CD8-positive, alpha-beta memory T cell (primary cell): Measurements from ENCODE around the gene FNIP1. TPM values are rescaled to one million over a fixed set of nuclear protein-coding genes. Genes with fewer than 3 reads are reported as not detected.
A peak's percentile ranks its signal among the peaks of the same experiment; 100 is the strongest.
"Not testable (repeated sequence)": the region's sequence is repeated elsewhere in the genome, so short reads cannot be mapped to it uniquely, and the experiment has no call there.

Source experiments
- CTCF ChIA-PET: fragments of 350-600 bp; sonication (Branson Sonifier 250); formaldehyde crosslinking; loops from one replicate; lab custom pipeline; 2021; ENCODE audit warnings: antibody characterized with exemption; lab: Charles Lee
- POLR2A ChIA-PET: fragments of 350-600 bp; sonication (Branson Sonifier 250); formaldehyde crosslinking; loops from one replicate; lab custom pipeline; 2021; ENCODE audit warnings: antibody characterized with exemption; lab: Charles Lee
- DNase-seq, 5 donors: peaks; one replicate each; pipeline versions ENCODE4 v3.0.0 to v3.0.0-alpha.2; 2020 to 2022; ENCODE audit warnings: mixed read lengths in 1 of 5
- H3K27ac ChIP-seq: one replicate; pipeline ENCODE4 v1.7.0; 2013; ENCODE audit warnings: low read depth, mild to moderate bottlenecking, low read length, moderate library complexity
- H3K27me3 ChIP-seq: 2 replicates; pipeline ENCODE4 v1.7.0; 2013; ENCODE audit warnings: low read length, mild to moderate bottlenecking; ENCODE audit not compliant: insufficient read depth, poor library complexity, severe bottlenecking
- H3K36me3 ChIP-seq: 2 replicates; pipeline ENCODE4 v1.7.0; 2013; ENCODE audit warnings: mild to moderate bottlenecking, low read length, moderate library complexity; ENCODE audit not compliant: insufficient read depth
- H3K4me1 ChIP-seq: 2 replicates; pipeline ENCODE4 v1.7.0; 2013; ENCODE audit warnings: mild to moderate bottlenecking, low read length, moderate library complexity; ENCODE audit not compliant: insufficient read depth
- H3K4me3 ChIP-seq: 2 replicates; pipeline ENCODE4 v1.7.0; 2013; ENCODE audit warnings: mild to moderate bottlenecking, low read length
- H3K9me3 ChIP-seq: 2 replicates; pipeline ENCODE4 v1.7.0; 2013; ENCODE audit warnings: mild to moderate bottlenecking, low read length
- H3K27ac Mint-ChIP-seq, 8 donors: one replicate each; pipeline ENCODE4 v1.8.0; 2020 to 2021; ENCODE audit warnings: mixed read lengths in 8 of 8, mild to moderate bottlenecking in 6 of 8, inconsistent platforms in 3 of 8, moderate library complexity in 3 of 8
- H3K27me3 Mint-ChIP-seq, 2 donors: one replicate each; pipeline ENCODE4 v1.8.0; 2020 to 2021; ENCODE audit warnings: mixed read lengths in 2 of 2, mild to moderate bottlenecking in 1 of 2, moderate library complexity in 1 of 2
- H3K36me3 Mint-ChIP-seq, 3 donors: one replicate each; pipeline ENCODE4 v1.8.0; 2020 to 2021; ENCODE audit warnings: mixed read lengths in 3 of 3, inconsistent platforms in 1 of 3, mild to moderate bottlenecking in 1 of 3
- H3K4me1 Mint-ChIP-seq, 3 donors: one replicate each; pipeline ENCODE4 v1.8.0; 2020 to 2021; ENCODE audit warnings: mixed read lengths in 3 of 3, inconsistent platforms in 1 of 3, mild to moderate bottlenecking in 1 of 3
- H3K4me3 Mint-ChIP-seq, 7 donors: one replicate each; pipeline ENCODE4 v1.8.0; 2020 to 2021; ENCODE audit warnings: mixed read lengths in 7 of 7, mild to moderate bottlenecking in 6 of 7, moderate library complexity in 4 of 7, inconsistent platforms in 2 of 7
- H3K9me3 Mint-ChIP-seq, 5 donors: one replicate each; pipeline ENCODE4 v1.8.0; 2020 to 2022; ENCODE audit warnings: mixed read lengths in 5 of 5, mild to moderate bottlenecking in 3 of 5, moderate library complexity in 2 of 5, inconsistent platforms in 1 of 5
- polyA plus RNA-seq: library from polyadenylated mRNA; unstranded; fragments of 300-500 nt; fragmentation: Illumina TruSeq; gene quantifications from one replicate; pipeline ENCODE4 v1.2.3, GENCODE V29; 2021
- total RNA-seq, 2 experiments: library from RNA; stranded (reverse); gene quantifications; one replicate each; pipeline ENCODE4 v1.2.3, GENCODE V29; 2021

Gene FNIP1
- total and polyA plus RNA-seq, 3 experiments from 2014 or later: 8.8 to 16.0 (median 15.9) TPM

DNA sequence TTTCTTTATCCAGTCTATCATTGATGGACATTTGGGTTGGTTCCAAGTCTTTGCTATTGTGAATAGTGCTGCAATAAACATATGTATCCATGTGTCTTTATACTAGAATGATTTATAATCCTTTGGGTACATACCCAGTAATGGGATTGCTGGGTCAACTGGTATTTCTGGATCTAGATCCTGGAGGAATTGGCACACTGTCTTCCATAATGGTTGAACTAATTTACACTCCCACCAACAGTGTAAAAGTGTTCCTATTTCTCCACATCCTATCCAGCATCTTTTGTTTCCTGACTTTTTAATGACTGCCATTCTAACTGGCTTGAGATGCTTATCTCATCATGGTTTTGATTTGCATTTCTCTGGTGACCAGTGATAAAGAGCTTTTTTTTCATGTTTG, 72.7 kb downstream of the FNIP1 start:
- H3K36me3 ChIP-seq, H3K27ac ChIP-seq, H3K27me3 ChIP-seq, H3K4me1 ChIP-seq, H3K4me1 Mint-ChIP-seq, H3K4me3 ChIP-seq, DNase-seq, CTCF ChIA-PET, POLR2A ChIA-PET, H3K27me3 Mint-ChIP-seq, H3K9me3 Mint-ChIP-seq, H3K4me3 Mint-ChIP-seq, H3K9me3 ChIP-seq: not testable (repeated sequence)
- H3K27ac Mint-ChIP-seq: peak overlapping the region in 2 of 8 donors; percentile 38 to 61
- H3K36me3 Mint-ChIP-seq: peaks cover 19 to 28% (median 26%) of the 10 kb centered on the region in 3 donors

DNA sequence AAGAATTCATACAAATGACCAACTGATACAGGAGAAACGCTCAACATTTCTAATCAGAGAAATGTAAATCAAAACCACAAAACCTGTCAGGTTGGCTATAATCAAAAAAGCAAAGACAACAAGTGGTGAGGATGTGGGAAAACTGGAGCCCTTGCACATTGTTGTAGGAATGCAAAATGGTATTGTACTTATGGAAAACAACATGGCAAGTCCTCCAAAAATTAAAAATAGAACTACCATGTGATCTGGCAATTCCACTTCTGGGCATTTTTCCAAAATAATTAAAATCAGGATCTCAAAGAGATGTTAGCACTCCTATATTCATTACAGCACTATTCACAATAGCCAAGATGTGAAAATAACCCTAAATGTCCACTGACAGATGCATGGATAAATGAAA, 76.1 kb downstream of the FNIP1 start:
- H3K9me3 ChIP-seq: no peaks in the 10 kb centered on the region
- Mint-ChIP-seq H3K36me3 (peaks cover 15 to 36% (median 20%) of the 10 kb centered on the region in 3 donors), H3K4me1 (peaks cover 0 to 5% (median 3%) of the 10 kb centered on the region in 3 donors), H3K27ac (no peak overlapping the region), H3K27me3 (no peaks in the 10 kb centered on the region), H3K4me3 (no peak overlapping the region), H3K9me3 (peaks cover 0 to 8% (median 0%) of the 10 kb centered on the region in 5 donors)
- no peaks in the 10 kb centered on the region for H3K4me1 ChIP-seq
- CTCF ChIA-PET: no interaction called here
- POLR2A ChIA-PET: no interaction called here
- no peaks in the 10 kb centered on the region for H3K27me3 ChIP-seq
- no peaks in the 10 kb centered on the region for H3K36me3 ChIP-seq
- no peak overlapping the region for H3K27ac ChIP-seq
- DNase-seq: no peak
- no peak overlapping the region for H3K4me3 ChIP-seq

GRCh38 chr5:131719564-131719963, 77.3 kb downstream of the FNIP1 start:
- no peaks in the 10 kb centered on the region for H3K27me3 Mint-ChIP-seq
- peaks cover 0 to 8% (median 0%) of the 10 kb centered on the region in 5 donors for H3K9me3 Mint-ChIP-seq
- no peaks in the 10 kb centered on the region for H3K36me3 ChIP-seq
- peaks cover 15 to 41% (median 20%) of the 10 kb centered on the region in 3 donors for H3K36me3 Mint-ChIP-seq
- no peaks in the 10 kb centered on the region for H3K4me1 ChIP-seq
- no peak overlapping the region for H3K4me3 ChIP-seq
- no peaks in the 10 kb centered on the region for H3K27me3 ChIP-seq
- CTCF ChIA-PET: no interaction called here
- POLR2A ChIA-PET: no interaction called here
- no peak overlapping the region for H3K27ac ChIP-seq
- H3K4me3 Mint-ChIP-seq: no peak overlapping the region
- no peaks in the 10 kb centered on the region for H3K9me3 ChIP-seq
- DNase-seq: no peak
- H3K27ac Mint-ChIP-seq: peak overlapping the region in 1 of 8 donors; percentile 39
- peaks cover 0 to 5% (median 3%) of the 10 kb centered on the region in 3 donors for H3K4me1 Mint-ChIP-seq

DNA sequence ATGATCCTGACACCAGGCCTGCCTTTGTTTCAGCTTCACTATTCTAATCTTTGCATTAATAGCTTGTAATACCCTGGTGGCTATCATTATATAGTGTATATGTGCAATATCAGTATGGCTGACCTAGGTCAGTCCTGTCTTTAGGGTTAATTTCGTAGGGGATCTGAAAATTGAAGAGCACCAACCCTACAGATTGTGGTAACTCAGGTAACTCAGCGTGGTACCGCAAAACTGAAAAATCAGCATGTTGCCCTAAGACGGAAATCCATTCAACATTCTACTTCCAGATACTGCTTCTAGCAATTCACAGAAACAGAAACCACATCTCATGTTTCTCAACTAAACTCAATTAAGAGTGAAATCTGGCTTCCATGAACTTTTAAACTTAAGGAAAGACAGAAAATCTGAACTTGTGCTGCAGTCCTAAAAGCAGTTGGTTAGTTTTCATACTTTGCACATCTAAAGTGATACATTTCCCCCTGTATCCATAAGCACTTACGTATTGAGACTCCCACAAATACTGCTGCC, 78.3 kb downstream of the FNIP1 start:
- DNase-seq: no peak
- Histone ChIP-seq H3K27ac (no peak overlapping the region), H3K36me3 (no peaks in the 10 kb centered on the region), H3K27me3 (no peaks in the 10 kb centered on the region), H3K4me1 (no peaks in the 10 kb centered on the region), H3K9me3 (no peaks in the 10 kb centered on the region), H3K4me3 (no peak overlapping the region)
- Mint-ChIP-seq H3K4me3 (no peak overlapping the region), H3K4me1 (peaks cover 0 to 5% (median 3%) of the 10 kb centered on the region in 3 donors), H3K36me3 (peaks cover 20 to 47% (median 20%) of the 10 kb centered on the region in 3 donors), H3K27ac (no peak overlapping the region), H3K9me3 (peaks cover 0 to 8% (median 0%) of the 10 kb centered on the region in 5 donors), H3K27me3 (no peaks in the 10 kb centered on the region)
- ChIA-PET CTCF (no interaction called here), POLR2A (no interaction called here)

DNA sequence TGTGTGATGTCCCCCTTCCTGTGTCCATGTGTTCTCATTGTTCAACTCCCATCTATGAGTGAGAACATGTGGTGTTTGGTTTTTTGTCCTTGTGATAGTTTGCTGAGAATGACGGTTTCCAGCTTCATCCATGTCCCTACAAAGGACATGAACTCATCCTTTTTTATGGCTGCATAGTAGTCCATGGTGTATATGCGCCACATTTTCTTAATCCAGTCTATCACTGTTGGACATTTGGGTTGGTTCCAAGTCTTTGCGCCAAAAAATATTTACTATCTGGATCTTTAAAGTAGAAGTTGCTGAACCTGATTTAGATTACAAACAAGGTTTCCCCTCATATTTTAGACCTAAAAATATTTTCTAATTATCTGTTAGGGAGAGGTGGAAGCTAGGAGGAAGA, 79.7 kb downstream of the FNIP1 start:
- H3K27me3 ChIP-seq, H3K9me3 ChIP-seq, CTCF ChIA-PET, DNase-seq, H3K36me3 ChIP-seq, H3K27ac Mint-ChIP-seq, H3K27ac ChIP-seq, H3K4me3 Mint-ChIP-seq, H3K4me3 ChIP-seq, H3K4me1 ChIP-seq, H3K27me3 Mint-ChIP-seq, POLR2A ChIA-PET, H3K4me1 Mint-ChIP-seq, H3K9me3 Mint-ChIP-seq: not testable (repeated sequence)
- peaks cover 20 to 52% (median 22%) of the 10 kb centered on the region in 3 donors for H3K36me3 Mint-ChIP-seq

DNA sequence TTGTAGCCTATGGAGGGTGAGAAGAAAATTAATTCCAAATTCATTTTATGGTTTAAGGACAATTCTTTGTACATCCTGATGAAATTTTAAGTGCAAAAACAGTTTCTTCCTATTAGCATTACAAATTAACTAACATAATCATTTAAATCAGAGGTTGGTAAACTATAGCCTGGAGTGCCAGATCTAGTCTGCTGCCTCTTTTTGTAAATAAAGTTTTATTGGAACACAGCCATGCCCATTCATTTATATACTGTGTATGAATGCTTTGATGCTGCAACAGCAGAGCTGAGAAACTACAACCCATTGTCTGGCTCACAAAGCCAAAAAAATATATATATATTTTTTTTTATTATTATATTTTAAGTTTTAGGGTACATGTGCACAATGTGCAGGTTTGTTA, 80.2 kb downstream of the FNIP1 start:
- Histone ChIP-seq H3K36me3 (no peaks in the 10 kb centered on the region), H3K9me3 (no peaks in the 10 kb centered on the region), H3K27me3 (no peaks in the 10 kb centered on the region), H3K4me1 (no peaks in the 10 kb centered on the region), H3K27ac (no peak overlapping the region), H3K4me3 (no peak overlapping the region)
- ChIA-PET CTCF (no interaction called here), POLR2A (no interaction called here)
- DNase-seq: no peak
- Mint-ChIP-seq H3K9me3 (peaks cover 0 to 8% (median 0%) of the 10 kb centered on the region in 5 donors), H3K4me3 (no peak overlapping the region), H3K27me3 (no peaks in the 10 kb centered on the region), H3K27ac (no peak overlapping the region), H3K4me1 (peaks cover 4 to 6% (median 5%) of the 10 kb centered on the region in 3 donors), H3K36me3 (peaks cover 20 to 52% (median 23%) of the 10 kb centered on the region in 3 donors)

DNA sequence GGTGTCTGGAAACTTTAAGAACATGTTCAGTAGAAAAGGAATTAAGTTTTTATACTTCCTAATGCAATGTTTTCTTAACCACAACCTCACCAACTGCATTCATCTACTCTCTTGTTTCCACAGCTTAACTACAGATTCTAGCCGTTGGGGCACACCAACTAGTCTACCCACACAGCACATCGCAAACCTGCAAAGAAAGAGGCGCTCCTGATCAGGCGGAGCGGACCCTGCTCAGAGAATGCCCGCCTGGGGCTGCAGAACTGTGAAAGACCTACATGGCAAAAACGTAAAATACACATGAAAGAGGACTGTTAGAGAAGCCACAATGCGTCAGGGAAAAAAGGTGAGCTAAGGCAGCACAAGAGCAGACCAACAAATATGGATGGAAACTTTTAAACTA, 86.4 kb downstream of the FNIP1 start:
- no peaks in the 10 kb centered on the region for H3K27me3 Mint-ChIP-seq
- H3K9me3 Mint-ChIP-seq: no peaks in the 10 kb centered on the region
- H3K27ac Mint-ChIP-seq: peak overlapping the region in 3 of 8 donors; percentile 3 to 63 (median 22)
- H3K4me3 Mint-ChIP-seq: no peak overlapping the region
- no peaks in the 10 kb centered on the region for H3K9me3 ChIP-seq
- H3K4me1 Mint-ChIP-seq: peaks cover 0 to 10% (median 7%) of the 10 kb centered on the region in 3 donors
- H3K4me3 ChIP-seq: no peak overlapping the region
- H3K36me3 ChIP-seq: peaks cover 3% of the 10 kb centered on the region
- no peaks in the 10 kb centered on the region for H3K4me1 ChIP-seq
- no peaks in the 10 kb centered on the region for H3K27me3 ChIP-seq
- ChIA-PET POLR2A (no interaction called here), CTCF (interaction anchor here (1.2 kb wide), 1 partner anchor 8 kb away, joined by 3 read pairs; no protein-coding TSS in a partner anchor)
- H3K36me3 Mint-ChIP-seq: peaks cover 4 to 52% (median 37%) of the 10 kb centered on the region in 3 donors
- H3K27ac ChIP-seq: no peak overlapping the region
- DNase-seq: no peak

- Mint-ChIP-seq H3K27ac (no peak overlapping the region), H3K36me3 (peaks cover 15 to 55% (median 41%) of the 10 kb centered on the region in 3 donors), H3K4me1 (peaks cover 0 to 10% (median 7%) of the 10 kb centered on the region in 3 donors), H3K27me3 (no peaks in the 10 kb centered on the region), H3K9me3 (no peaks in the 10 kb centered on the region), H3K4me3 (no peak overlapping the region)
- no peak for DNase-seq
- Histone ChIP-seq H3K27me3 (no peaks in the 10 kb centered on the region), H3K9me3 (no peaks in the 10 kb centered on the region), H3K27ac (no peak overlapping the region), H3K4me1 (no peaks in the 10 kb centered on the region), H3K4me3 (no peak overlapping the region), H3K36me3 (peaks cover 3% of the 10 kb centered on the region)
- ChIA-PET POLR2A (no interaction called here), CTCF (interaction anchor here (0.5 to 1.7 kb wide), 2 partner anchors 77 to 120 kb away, joined by 3 read pairs; no protein-coding TSS in a partner anchor)
Observed at GRCh38 chr5:131709043-131709442, 87.8 kb downstream of the FNIP1 start.
